Neural cell (in vitro differentiated cells): ENCODE data around the gene KREMEN1. TPM values are rescaled to one million over a fixed set of nuclear protein-coding genes. Genes with fewer than 3 reads are reported as not detected.

Experiments
- H2AFZ ChIP-seq: fragments of 200-600, 300-800 bp; sonication (generic), shearing (Covaris generic); 2 replicates; pipeline ENCODE4 v1.6.0; 2014; ENCODE audit warnings: low read depth, mild to moderate bottlenecking, antibody characterized with exemption, low read length, moderate library complexity
- H3F3A ChIP-seq: fragments of 200-600 bp; shearing (Covaris generic); 2 replicates; pipeline ENCODE4 v1.6.1; 2016; ENCODE audit warnings: mild to moderate bottlenecking, moderate library complexity, mixed read lengths, antibody characterized with exemption, low read length; ENCODE audit not compliant: insufficient read depth, poor library complexity, severe bottlenecking
- H3K27ac ChIP-seq: fragments of 200-600, 300-800 bp; sonication (generic), shearing (Covaris generic); 2 replicates; pipeline ENCODE4 v1.5.1; 2014; ENCODE audit warnings: mild to moderate bottlenecking, low read length, moderate library complexity
- H3K27me3 ChIP-seq: fragments of 300-800, 200-600 bp; sonication (generic), shearing (Covaris generic); 2 replicates; pipeline ENCODE4 v1.6.0; 2014; ENCODE audit warnings: mild to moderate bottlenecking, low read depth, low read length, moderate library complexity; ENCODE audit not compliant: insufficient read depth
- H3K36me3 ChIP-seq: fragments of 300-800, 200-600 bp; sonication (generic), shearing (Covaris generic); 2 replicates; pipeline ENCODE4 v1.5.1; 2014; ENCODE audit warnings: mild to moderate bottlenecking, antibody characterized with exemption, low read length, moderate library complexity; ENCODE audit not compliant: insufficient read depth
- H3K4me2 ChIP-seq: fragments of 300-800, 200-600 bp; sonication (generic), shearing (Covaris generic); 2 replicates; pipeline ENCODE4 v1.6.0; 2014; ENCODE audit warnings: mild to moderate bottlenecking, low read length
- H3K4me3 ChIP-seq: fragments of 300-800, 200-600 bp; sonication (generic), shearing (Covaris generic); 2 replicates; pipeline ENCODE4 v1.5.1; 2014; ENCODE audit warnings: mild to moderate bottlenecking, low read length, moderate library complexity
- H3K79me2 ChIP-seq: fragments of 200-600 bp; shearing (Covaris generic); replicated peaks from 2 replicates; pipeline ENCODE4 v1.6.0; 2014; ENCODE audit warnings: mild to moderate bottlenecking, low read length, moderate library complexity; ENCODE audit not compliant: insufficient read depth
- H3K9ac ChIP-seq: fragments of 300-800, 200-600 bp; sonication (generic), shearing (Covaris generic); 2 replicates; pipeline ENCODE4 v1.6.1; 2016; ENCODE audit warnings: mild to moderate bottlenecking, low read length, mixed read lengths
- H3K9me2 ChIP-seq: fragments of 200-600 bp; shearing (Covaris generic); 2 replicates; pipeline ENCODE4 v1.6.1; 2016; ENCODE audit warnings: mild to moderate bottlenecking, low read length, mixed read lengths; ENCODE audit not compliant: insufficient read depth
- H3K9me3 ChIP-seq: fragments of 200-600, 300-800 bp; sonication (generic), shearing (Covaris generic); 2 replicates; pipeline ENCODE4 v1.6.1; 2016; ENCODE audit warnings: mild to moderate bottlenecking, mixed run types, low read length, moderate library complexity, mixed read lengths
- H4K20me1 ChIP-seq: fragments of 200-600 bp; shearing (Covaris generic); 2 replicates; pipeline ENCODE4 v1.6.1; 2016; ENCODE audit warnings: mild to moderate bottlenecking, mixed run types; ENCODE audit not compliant: insufficient read depth
- CTCF ChIP-seq: fragments of 450-650 bp; IDR thresholded peaks from 2 replicates; pipeline ENCODE4 v1.5.1; 2014; ENCODE audit warnings: antibody characterized with exemption, mild to moderate bottlenecking, moderate library complexity; ENCODE audit not compliant: poor library complexity, severe bottlenecking
- EP300 ChIP-seq: fragments of 450-650 bp; conservative IDR thresholded peaks from 2 replicates; pipeline ENCODE4 v1.6.1; 2014; ENCODE audit warnings: antibody characterized with exemption, mild to moderate bottlenecking, moderate library complexity; ENCODE audit not compliant: poor library complexity, severe bottlenecking
- EZH2 ChIP-seq: fragments of 200-600, 300-800 bp; shearing (Covaris generic), sonication (generic); IDR thresholded peaks from 2 replicates; pipeline ENCODE4 v1.6.1; 2014; ENCODE audit warnings: antibody characterized with exemption, low read length, borderline replicate concordance, mild to moderate bottlenecking; ENCODE audit not compliant: insufficient read depth, poor library complexity, severe bottlenecking
- MXI1 ChIP-seq: fragments of 450-650 bp; conservative IDR thresholded peaks from 2 replicates; pipeline ENCODE4 v1.6.1; 2014; ENCODE audit warnings: antibody characterized with exemption, mild to moderate bottlenecking; ENCODE audit not compliant: poor library complexity, severe bottlenecking
- POLR2AphosphoS5 ChIP-seq: IDR thresholded peaks from 2 replicates; pipeline ENCODE4 v1.6.1; 2012
- RAD21 ChIP-seq: fragments of 450-650 bp; conservative IDR thresholded peaks from 2 replicates; pipeline ENCODE4 v1.6.1; 2014; ENCODE audit warnings: antibody characterized with exemption, mild to moderate bottlenecking, moderate library complexity
- SMC3 ChIP-seq: fragments of 450-650 bp; conservative IDR thresholded peaks from 2 replicates; pipeline ENCODE4 v1.6.1; 2014; ENCODE audit warnings: antibody characterized with exemption, mild to moderate bottlenecking, moderate library complexity; ENCODE audit not compliant: poor library complexity
- TAF1 ChIP-seq: IDR thresholded peaks from 2 replicates; pipeline ENCODE4 v1.6.1; 2012; ENCODE audit warnings: low read depth
- polyA plus RNA-seq: library from polyadenylated mRNA; depleted of rRNA; stranded (reverse); fragments of >200 nt; gene quantifications from 2 replicates; pipeline ENCODE4 v1.2.3, GENCODE V29; 2014
- TF ChIP-seq, protein P1 (sequence below): IDR thresholded peaks from 2 replicates; pipeline ENCODE4 v1.6.1; 2012; ENCODE audit warnings: borderline replicate concordance

Gene KREMEN1
- polyA plus RNA-seq, 1 donor from 2014 or later = 3.3 TPM

- Histone ChIP-seq H2AFZ (no peak overlapping the region), H3K9me2 (no peaks in the 10 kb centered on the region), H3K4me3 (no peak overlapping the region), H3K79me2 (no peaks in the 10 kb centered on the region), H3K27ac (no peak overlapping the region), H3K9me3 (no peaks in the 10 kb centered on the region), H3K9ac (no peak overlapping the region), H3K4me2 (no peak overlapping the region), H3F3A (no peaks in the 10 kb centered on the region), H3K27me3 (no peaks in the 10 kb centered on the region), H3K36me3 (no peaks in the 10 kb centered on the region), H4K20me1 (no peaks in the 10 kb centered on the region)
- TF ChIP-seq MXI1 (no peak), RAD21 (no peak), SMC3 (no peak), POLR2AphosphoS5 (no peak), TAF1 (no peak)
These were observed 53.0 kb downstream of the KREMEN1 start for GRCh38 chr22:29125844-29126243.

GRCh38 chr22:29126670-29127395, 54.0 kb downstream of the KREMEN1 start:
- no peaks in the 10 kb centered on the region for H3K9me2 ChIP-seq
- H2AFZ ChIP-seq = no peak overlapping the region
- H4K20me1 ChIP-seq = no peaks in the 10 kb centered on the region
- H3K4me3 ChIP-seq = no peak overlapping the region
- TF ChIP-seq RAD21 (no peak), TAF1 (no peak), EP300 (no peak), SMC3 (no peak), MXI1 (no peak), EZH2 (no peak), CTCF (no peak), POLR2AphosphoS5 (no peak)
- TF ChIP-seq, protein P1, sequence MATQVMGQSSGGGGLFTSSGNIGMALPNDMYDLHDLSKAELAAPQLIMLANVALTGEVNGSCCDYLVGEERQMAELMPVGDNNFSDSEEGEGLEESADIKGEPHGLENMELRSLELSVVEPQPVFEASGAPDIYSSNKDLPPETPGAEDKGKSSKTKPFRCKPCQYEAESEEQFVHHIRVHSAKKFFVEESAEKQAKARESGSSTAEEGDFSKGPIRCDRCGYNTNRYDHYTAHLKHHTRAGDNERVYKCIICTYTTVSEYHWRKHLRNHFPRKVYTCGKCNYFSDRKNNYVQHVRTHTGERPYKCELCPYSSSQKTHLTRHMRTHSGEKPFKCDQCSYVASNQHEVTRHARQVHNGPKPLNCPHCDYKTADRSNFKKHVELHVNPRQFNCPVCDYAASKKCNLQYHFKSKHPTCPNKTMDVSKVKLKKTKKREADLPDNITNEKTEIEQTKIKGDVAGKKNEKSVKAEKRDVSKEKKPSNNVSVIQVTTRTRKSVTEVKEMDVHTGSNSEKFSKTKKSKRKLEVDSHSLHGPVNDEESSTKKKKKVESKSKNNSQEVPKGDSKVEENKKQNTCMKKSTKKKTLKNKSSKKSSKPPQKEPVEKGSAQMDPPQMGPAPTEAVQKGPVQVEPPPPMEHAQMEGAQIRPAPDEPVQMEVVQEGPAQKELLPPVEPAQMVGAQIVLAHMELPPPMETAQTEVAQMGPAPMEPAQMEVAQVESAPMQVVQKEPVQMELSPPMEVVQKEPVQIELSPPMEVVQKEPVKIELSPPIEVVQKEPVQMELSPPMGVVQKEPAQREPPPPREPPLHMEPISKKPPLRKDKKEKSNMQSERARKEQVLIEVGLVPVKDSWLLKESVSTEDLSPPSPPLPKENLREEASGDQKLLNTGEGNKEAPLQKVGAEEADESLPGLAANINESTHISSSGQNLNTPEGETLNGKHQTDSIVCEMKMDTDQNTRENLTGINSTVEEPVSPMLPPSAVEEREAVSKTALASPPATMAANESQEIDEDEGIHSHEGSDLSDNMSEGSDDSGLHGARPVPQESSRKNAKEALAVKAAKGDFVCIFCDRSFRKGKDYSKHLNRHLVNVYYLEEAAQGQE = no peak
- H3K27me3 ChIP-seq = no peaks in the 10 kb centered on the region
- no peak overlapping the region for H3K9ac ChIP-seq
- H3K27ac ChIP-seq = no peak overlapping the region
- H3K79me2 ChIP-seq = no peaks in the 10 kb centered on the region
- no peaks in the 10 kb centered on the region for H3F3A ChIP-seq
- H3K9me3 ChIP-seq = no peaks in the 10 kb centered on the region
- no peak overlapping the region for H3K4me2 ChIP-seq
- H3K36me3 ChIP-seq = no peaks in the 10 kb centered on the region
